ENCODE data around the gene TRIO.
A peak's percentile ranks its signal among the peaks of the same experiment; 100 is the strongest.

Gene TRIO

DNA sequence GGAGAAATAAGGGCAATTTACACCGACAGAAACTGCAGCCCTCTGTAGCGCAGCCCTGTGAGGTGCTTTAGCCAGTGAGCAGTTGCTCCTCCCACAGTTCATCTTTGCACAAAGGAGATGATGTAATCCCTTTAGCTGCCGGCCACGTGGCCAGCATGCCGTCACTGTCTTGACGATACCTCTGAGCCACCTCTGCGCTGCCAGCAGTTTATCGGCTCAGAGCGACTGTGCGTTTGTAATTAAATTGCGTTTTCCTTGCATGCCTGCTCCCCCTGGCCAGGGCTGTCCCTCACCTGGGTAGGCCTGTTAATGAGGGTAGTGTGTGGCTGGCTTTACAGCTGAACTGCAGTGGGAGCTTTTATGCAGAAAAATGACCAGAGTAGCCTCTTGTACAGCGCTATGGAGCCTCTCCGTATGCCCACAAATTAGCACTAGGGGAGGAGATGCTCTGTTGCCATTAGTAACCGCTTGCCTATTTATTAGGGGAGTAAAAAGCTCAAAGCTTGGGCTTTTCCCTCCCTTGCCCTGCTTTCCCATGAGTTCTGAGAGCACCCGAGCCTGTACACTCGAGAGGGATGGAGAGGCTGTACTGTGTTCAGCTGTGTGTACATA lies 107.0 kb downstream of the TRIO start (continued):
- TF ChIP-seq BCL11B (tag by site-specific recombination; IDR thresholded peaks at IDR 0.05; ENCODE audit: low read depth) (no peak), ZNF600 (tag by site-specific recombination; IDR thresholded peaks at IDR 0.05) (peak; percentile 87; the same call in 1 of the 2 replicates), ZNF529 (tag by site-specific recombination; IDR thresholded peaks at IDR 0.05; ENCODE audit: insufficient replicate concordance) (no peak), ZNF341 (tag by site-specific recombination; IDR thresholded peaks at IDR 0.05; ENCODE audit: low read depth) (no peak), ZNF433 (tag by site-specific recombination; IDR thresholded peaks at IDR 0.05; ENCODE audit: low read depth) (no peak), SETDB1 (IDR thresholded peaks at IDR 0.05; ENCODE audit: insufficient read length, low read length) (peak; percentile 80), ZNF404 (tag by site-specific recombination; IDR thresholded peaks at IDR 0.05) (no peak), SP7 (tag by site-specific recombination; IDR thresholded peaks at IDR 0.05) (peak; percentile 79), ZNF791 (tag by site-specific recombination; IDR thresholded peaks at IDR 0.05) (no peak), ZNF654 (tag by site-specific recombination; IDR thresholded peaks at IDR 0.05; ENCODE audit: low read depth) (no peak), ZNF776 (tag by site-specific recombination; IDR thresholded peaks at IDR 0.05; ENCODE audit: borderline replicate concordance) (no peak), ZNF830 (tag by site-specific recombination; IDR thresholded peaks at IDR 0.05; ENCODE audit: low read depth) (no peak), PRDM1 (tag by site-specific recombination; IDR thresholded peaks at IDR 0.05) (no peak), SCRT2 (tag by site-specific recombination; IDR thresholded peaks at IDR 0.05) (no peak), ZNF571 (tag by site-specific recombination; IDR thresholded peaks at IDR 0.05) (no peak), ZNF23 (tag by site-specific recombination; IDR thresholded peaks at IDR 0.05; ENCODE audit: borderline replicate concordance) (no peak), MZF1 (tag by site-specific recombination; IDR thresholded peaks at IDR 0.05; ENCODE audit: borderline replicate concordance) (no peak), ZNF394 (tag by site-specific recombination; IDR thresholded peaks at IDR 0.05; ENCODE audit: borderline replicate concordance) (peak; percentile 31; the same call in 1 of the 2 replicates), ZNF558 (tag by site-specific recombination; IDR thresholded peaks at IDR 0.05) (0 out of 2 replicates have a peak, but pooled peaks have one; percentile 26), TRIM28 (IDR thresholded peaks at IDR 0.05; ENCODE audit: borderline replicate concordance, low read length) (peak; percentile 75)
- TF ChIP-seq, protein P1, sequence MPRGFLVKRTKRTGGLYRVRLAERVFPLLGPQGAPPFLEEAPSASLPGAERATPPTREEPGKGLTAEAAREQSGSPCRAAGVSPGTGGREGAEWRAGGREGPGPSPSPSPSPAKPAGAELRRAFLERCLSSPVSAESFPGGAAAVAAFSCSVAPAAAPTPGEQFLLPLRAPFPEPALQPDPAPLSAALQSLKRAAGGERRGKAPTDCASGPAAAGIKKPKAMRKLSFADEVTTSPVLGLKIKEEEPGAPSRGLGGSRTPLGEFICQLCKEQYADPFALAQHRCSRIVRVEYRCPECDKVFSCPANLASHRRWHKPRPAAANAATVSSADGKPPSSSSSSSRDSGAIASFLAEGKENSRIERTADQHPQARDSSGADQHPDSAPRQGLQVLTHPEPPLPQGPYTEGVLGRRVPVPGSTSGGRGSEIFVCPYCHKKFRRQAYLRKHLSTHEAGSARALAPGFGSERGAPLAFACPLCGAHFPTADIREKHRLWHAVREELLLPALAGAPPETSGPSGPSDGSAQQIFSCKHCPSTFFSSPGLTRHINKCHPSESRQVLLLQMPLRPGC (tag by site-specific recombination; IDR thresholded peaks at IDR 0.05): peak; percentile 99
- TF ChIP-seq, protein P2, sequence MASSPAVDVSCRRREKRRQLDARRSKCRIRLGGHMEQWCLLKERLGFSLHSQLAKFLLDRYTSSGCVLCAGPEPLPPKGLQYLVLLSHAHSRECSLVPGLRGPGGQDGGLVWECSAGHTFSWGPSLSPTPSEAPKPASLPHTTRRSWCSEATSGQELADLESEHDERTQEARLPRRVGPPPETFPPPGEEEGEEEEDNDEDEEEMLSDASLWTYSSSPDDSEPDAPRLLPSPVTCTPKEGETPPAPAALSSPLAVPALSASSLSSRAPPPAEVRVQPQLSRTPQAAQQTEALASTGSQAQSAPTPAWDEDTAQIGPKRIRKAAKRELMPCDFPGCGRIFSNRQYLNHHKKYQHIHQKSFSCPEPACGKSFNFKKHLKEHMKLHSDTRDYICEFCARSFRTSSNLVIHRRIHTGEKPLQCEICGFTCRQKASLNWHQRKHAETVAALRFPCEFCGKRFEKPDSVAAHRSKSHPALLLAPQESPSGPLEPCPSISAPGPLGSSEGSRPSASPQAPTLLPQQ (tag by site-specific recombination; IDR thresholded peaks at IDR 0.05): peak; percentile 75
- TF ChIP-seq, protein P3, sequence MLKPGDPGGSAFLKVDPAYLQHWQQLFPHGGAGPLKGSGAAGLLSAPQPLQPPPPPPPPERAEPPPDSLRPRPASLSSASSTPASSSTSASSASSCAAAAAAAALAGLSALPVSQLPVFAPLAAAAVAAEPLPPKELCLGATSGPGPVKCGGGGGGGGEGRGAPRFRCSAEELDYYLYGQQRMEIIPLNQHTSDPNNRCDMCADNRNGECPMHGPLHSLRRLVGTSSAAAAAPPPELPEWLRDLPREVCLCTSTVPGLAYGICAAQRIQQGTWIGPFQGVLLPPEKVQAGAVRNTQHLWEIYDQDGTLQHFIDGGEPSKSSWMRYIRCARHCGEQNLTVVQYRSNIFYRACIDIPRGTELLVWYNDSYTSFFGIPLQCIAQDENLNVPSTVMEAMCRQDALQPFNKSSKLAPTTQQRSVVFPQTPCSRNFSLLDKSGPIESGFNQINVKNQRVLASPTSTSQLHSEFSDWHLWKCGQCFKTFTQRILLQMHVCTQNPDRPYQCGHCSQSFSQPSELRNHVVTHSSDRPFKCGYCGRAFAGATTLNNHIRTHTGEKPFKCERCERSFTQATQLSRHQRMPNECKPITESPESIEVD (tag by site-specific recombination; IDR thresholded peaks at IDR 0.05): no peak; the same call in 1 of the 2 replicates
- TF ChIP-seq, protein P4, sequence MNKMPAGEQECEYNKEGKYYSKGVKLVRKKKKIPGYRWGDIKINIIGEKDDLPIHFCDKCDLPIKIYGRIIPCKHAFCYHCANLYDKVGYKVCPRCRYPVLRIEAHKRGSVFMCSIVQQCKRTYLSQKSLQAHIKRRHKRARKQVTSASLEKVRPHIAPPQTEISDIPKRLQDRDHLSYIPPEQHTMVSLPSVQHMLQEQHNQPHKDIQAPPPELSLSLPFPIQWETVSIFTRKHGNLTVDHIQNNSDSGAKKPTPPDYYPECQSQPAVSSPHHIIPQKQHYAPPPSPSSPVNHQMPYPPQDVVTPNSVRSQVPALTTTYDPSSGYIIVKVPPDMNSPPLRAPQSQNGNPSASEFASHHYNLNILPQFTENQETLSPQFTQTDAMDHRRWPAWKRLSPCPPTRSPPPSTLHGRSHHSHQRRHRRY (tag by site-specific recombination; IDR thresholded peaks at IDR 0.05): no peak
- TF ChIP-seq, protein P5, sequence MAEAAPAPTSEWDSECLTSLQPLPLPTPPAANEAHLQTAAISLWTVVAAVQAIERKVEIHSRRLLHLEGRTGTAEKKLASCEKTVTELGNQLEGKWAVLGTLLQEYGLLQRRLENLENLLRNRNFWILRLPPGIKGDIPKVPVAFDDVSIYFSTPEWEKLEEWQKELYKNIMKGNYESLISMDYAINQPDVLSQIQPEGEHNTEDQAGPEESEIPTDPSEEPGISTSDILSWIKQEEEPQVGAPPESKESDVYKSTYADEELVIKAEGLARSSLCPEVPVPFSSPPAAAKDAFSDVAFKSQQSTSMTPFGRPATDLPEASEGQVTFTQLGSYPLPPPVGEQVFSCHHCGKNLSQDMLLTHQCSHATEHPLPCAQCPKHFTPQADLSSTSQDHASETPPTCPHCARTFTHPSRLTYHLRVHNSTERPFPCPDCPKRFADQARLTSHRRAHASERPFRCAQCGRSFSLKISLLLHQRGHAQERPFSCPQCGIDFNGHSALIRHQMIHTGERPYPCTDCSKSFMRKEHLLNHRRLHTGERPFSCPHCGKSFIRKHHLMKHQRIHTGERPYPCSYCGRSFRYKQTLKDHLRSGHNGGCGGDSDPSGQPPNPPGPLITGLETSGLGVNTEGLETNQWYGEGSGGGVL (tag by site-specific recombination; IDR thresholded peaks at IDR 0.05): no peak
- TF ChIP-seq, protein P6, sequence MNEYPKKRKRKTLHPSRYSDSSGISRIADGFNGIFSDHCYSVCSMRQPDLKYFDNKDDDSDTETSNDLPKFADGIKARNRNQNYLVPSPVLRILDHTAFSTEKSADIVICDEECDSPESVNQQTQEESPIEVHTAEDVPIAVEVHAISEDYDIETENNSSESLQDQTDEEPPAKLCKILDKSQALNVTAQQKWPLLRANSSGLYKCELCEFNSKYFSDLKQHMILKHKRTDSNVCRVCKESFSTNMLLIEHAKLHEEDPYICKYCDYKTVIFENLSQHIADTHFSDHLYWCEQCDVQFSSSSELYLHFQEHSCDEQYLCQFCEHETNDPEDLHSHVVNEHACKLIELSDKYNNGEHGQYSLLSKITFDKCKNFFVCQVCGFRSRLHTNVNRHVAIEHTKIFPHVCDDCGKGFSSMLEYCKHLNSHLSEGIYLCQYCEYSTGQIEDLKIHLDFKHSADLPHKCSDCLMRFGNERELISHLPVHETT (tag by site-specific recombination; IDR thresholded peaks at IDR 0.05): peak; percentile 83; the same call in 1 of the 2 replicates
- TF ChIP-seq, protein P7, sequence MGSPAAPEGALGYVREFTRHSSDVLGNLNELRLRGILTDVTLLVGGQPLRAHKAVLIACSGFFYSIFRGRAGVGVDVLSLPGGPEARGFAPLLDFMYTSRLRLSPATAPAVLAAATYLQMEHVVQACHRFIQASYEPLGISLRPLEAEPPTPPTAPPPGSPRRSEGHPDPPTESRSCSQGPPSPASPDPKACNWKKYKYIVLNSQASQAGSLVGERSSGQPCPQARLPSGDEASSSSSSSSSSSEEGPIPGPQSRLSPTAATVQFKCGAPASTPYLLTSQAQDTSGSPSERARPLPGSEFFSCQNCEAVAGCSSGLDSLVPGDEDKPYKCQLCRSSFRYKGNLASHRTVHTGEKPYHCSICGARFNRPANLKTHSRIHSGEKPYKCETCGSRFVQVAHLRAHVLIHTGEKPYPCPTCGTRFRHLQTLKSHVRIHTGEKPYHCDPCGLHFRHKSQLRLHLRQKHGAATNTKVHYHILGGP (tag by site-specific recombination; IDR thresholded peaks at IDR 0.05): no peak
- TF ChIP-seq, protein P8, sequence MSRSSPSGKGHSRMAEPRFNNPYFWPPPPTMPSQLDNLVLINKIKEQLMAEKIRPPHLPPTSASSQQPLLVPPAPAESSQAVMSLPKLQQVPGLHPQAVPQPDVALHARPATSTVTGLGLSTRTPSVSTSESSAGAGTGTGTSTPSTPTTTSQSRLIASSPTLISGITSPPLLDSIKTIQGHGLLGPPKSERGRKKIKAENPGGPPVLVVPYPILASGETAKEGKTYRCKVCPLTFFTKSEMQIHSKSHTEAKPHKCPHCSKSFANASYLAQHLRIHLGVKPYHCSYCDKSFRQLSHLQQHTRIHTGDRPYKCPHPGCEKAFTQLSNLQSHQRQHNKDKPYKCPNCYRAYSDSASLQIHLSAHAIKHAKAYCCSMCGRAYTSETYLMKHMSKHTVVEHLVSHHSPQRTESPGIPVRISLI (tag by site-specific recombination; IDR thresholded peaks at IDR 0.05): no peak
